Activated T-helper 2 cell treated with anti-CD3 and anti-CD28 coated beads, Interferon-gamma antibody, Interleukin-2, Interleukin-4, amounts not matched to agents 10 μg/mL and 5 μg/mL and 100 μg/mL, durations not matched to agents 14 hours and 24 hours and 36 hours (primary cell): ENCODE data around the gene RAPGEF1. TPM values are rescaled to one million over a fixed set of nuclear protein-coding genes. Genes with fewer than 3 reads are reported as not detected.

Experiments used
- DNase-seq: peaks from one replicate; pipeline ENCODE4 v3.0.0; 2021; ENCODE audit warnings: low spot score
- H3K27ac Mint-ChIP-seq: one replicate; pipeline ENCODE4 v1.8.0; 2021; ENCODE audit warnings: mixed read lengths
- H3K27me3 Mint-ChIP-seq: one replicate; pipeline ENCODE4 v1.8.0; 2021; ENCODE audit warnings: low read depth, mixed read lengths
- H3K36me3 Mint-ChIP-seq: one replicate; pipeline ENCODE4 v1.8.0; 2021; ENCODE audit warnings: low read depth, mixed read lengths
- H3K4me1 Mint-ChIP-seq: one replicate; pipeline ENCODE4 v1.8.0; 2021; ENCODE audit warnings: low read depth, mixed read lengths
- H3K4me3 Mint-ChIP-seq: one replicate; pipeline ENCODE4 v1.8.0; 2021; ENCODE audit warnings: low read depth, mild to moderate bottlenecking, moderate library complexity, mixed read lengths
- H3K9me3 Mint-ChIP-seq: one replicate; pipeline ENCODE4 v1.8.0; 2021; ENCODE audit warnings: mixed read lengths
- intact Hi-C: fragments of 100-400 bp; cut with micrococcal nuclease; formaldehyde crosslinking; loops from one replicate; pipeline ENCODE4 v1.15.1; 2023
- total RNA-seq: library from RNA; stranded (reverse); gene quantifications from 2 replicates; pipeline ENCODE4 v1.2.3, GENCODE V29; 2022

Gene RAPGEF1
- total RNA-seq, 1 donor from 2014 or later: 133 TPM

- Mint-ChIP-seq H3K4me1 (peaks cover 45% of the 10 kb centered on the region), H3K4me3 (no peak overlapping the region), H3K9me3 (no peaks in the 10 kb centered on the region), H3K27ac (no peak overlapping the region), H3K36me3 (peaks cover 79% of the 10 kb centered on the region), H3K27me3 (no peaks in the 10 kb centered on the region)
- intact Hi-C loops: no loop called here
- no peak for DNase-seq
Measured at GRCh38 chr9:131633491-131634031, 106.3 kb downstream of the RAPGEF1 start.

- H3K27me3 Mint-ChIP-seq: no peaks in the 10 kb centered on the region
- no peak for DNase-seq
- H3K9me3 Mint-ChIP-seq: no peaks in the 10 kb centered on the region
- H3K4me3 Mint-ChIP-seq: no peak overlapping the region
- H3K4me1 Mint-ChIP-seq: peaks cover 46% of the 10 kb centered on the region
- intact Hi-C loops: no loop called here
- peaks cover 73% of the 10 kb centered on the region for H3K36me3 Mint-ChIP-seq
- peak overlapping the region; percentile 4 for H3K27ac Mint-ChIP-seq
Measured at GRCh38 chr9:131631306-131631705, 108.6 kb downstream of the RAPGEF1 start.

- peaks cover 74% of the 10 kb centered on the region for H3K36me3 Mint-ChIP-seq
- H3K4me3 Mint-ChIP-seq: no peak overlapping the region
- no peaks in the 10 kb centered on the region for H3K9me3 Mint-ChIP-seq
- peaks cover 41% of the 10 kb centered on the region for H3K4me1 Mint-ChIP-seq
- H3K27me3 Mint-ChIP-seq: no peaks in the 10 kb centered on the region
- H3K27ac Mint-ChIP-seq: peak overlapping the region; percentile 56
- DNase-seq: no peak
- intact Hi-C loops: no loop called here
Measured at GRCh38 chr9:131630205-131630831, 109.6 kb downstream of the RAPGEF1 start.

- Mint-ChIP-seq H3K9me3 (no peaks in the 10 kb centered on the region), H3K27me3 (no peaks in the 10 kb centered on the region), H3K36me3 (peaks cover 75% of the 10 kb centered on the region), H3K4me1 (peaks cover 38% of the 10 kb centered on the region), H3K4me3 (no peak overlapping the region), H3K27ac (peak overlapping the region; percentile 56)
- no peak for DNase-seq
- intact Hi-C loops: no loop called here
Measured at GRCh38 chr9:131629825-131630204, 110.1 kb downstream of the RAPGEF1 start.

- H3K4me1 Mint-ChIP-seq: peaks cover 38% of the 10 kb centered on the region
- H3K27me3 Mint-ChIP-seq: no peaks in the 10 kb centered on the region
- peak overlapping the region; percentile 69 for H3K27ac Mint-ChIP-seq
- intact Hi-C loops: no loop called here
- peaks cover 76% of the 10 kb centered on the region for H3K36me3 Mint-ChIP-seq
- H3K9me3 Mint-ChIP-seq: no peaks in the 10 kb centered on the region
- DNase-seq: no peak
- no peak overlapping the region for H3K4me3 Mint-ChIP-seq
Measured at GRCh38 chr9:131629226-131629500, 110.7 kb downstream of the RAPGEF1 start.

- peak overlapping the region; percentile 69 for H3K27ac Mint-ChIP-seq
- peaks cover 76% of the 10 kb centered on the region for H3K36me3 Mint-ChIP-seq
- intact Hi-C loops: no loop called here
- H3K27me3 Mint-ChIP-seq: no peaks in the 10 kb centered on the region
- no peaks in the 10 kb centered on the region for H3K9me3 Mint-ChIP-seq
- H3K4me1 Mint-ChIP-seq: peaks cover 38% of the 10 kb centered on the region
- DNase-seq: no peak
- no peak overlapping the region for H3K4me3 Mint-ChIP-seq
Measured at GRCh38 chr9:131628459-131629225, 111.2 kb downstream of the RAPGEF1 start.

GRCh38 chr9:131627648-131628458 lies 112.0 kb downstream of the RAPGEF1 start:
- no peaks in the 10 kb centered on the region for H3K9me3 Mint-ChIP-seq
- H3K27ac Mint-ChIP-seq: peak overlapping the region; percentile 92
- DNase-seq: peak; percentile 35
- H3K4me1 Mint-ChIP-seq: peaks cover 35% of the 10 kb centered on the region
- peaks cover 76% of the 10 kb centered on the region for H3K36me3 Mint-ChIP-seq
- H3K27me3 Mint-ChIP-seq: no peaks in the 10 kb centered on the region
- H3K4me3 Mint-ChIP-seq: peak overlapping the region; percentile 37
- intact Hi-C loops: no loop called here

- peak overlapping the region; percentile 92 for H3K27ac Mint-ChIP-seq
- no peaks in the 10 kb centered on the region for H3K9me3 Mint-ChIP-seq
- no peak for DNase-seq
- H3K4me3 Mint-ChIP-seq: peak overlapping the region; percentile 37
- intact Hi-C loops: no loop called here
- H3K27me3 Mint-ChIP-seq: no peaks in the 10 kb centered on the region
- H3K36me3 Mint-ChIP-seq: peaks cover 74% of the 10 kb centered on the region
- H3K4me1 Mint-ChIP-seq: peaks cover 34% of the 10 kb centered on the region
Measured at GRCh38 chr9:131627326-131627647, 112.6 kb downstream of the RAPGEF1 start.

- intact Hi-C loops: no loop called here
- H3K36me3 Mint-ChIP-seq: peaks cover 76% of the 10 kb centered on the region
- H3K9me3 Mint-ChIP-seq: no peaks in the 10 kb centered on the region
- H3K27ac Mint-ChIP-seq: peak overlapping the region; percentile 67
- H3K4me1 Mint-ChIP-seq: peaks cover 32% of the 10 kb centered on the region
- no peak for DNase-seq
- no peaks in the 10 kb centered on the region for H3K27me3 Mint-ChIP-seq
- H3K4me3 Mint-ChIP-seq: no peak overlapping the region
Measured at GRCh38 chr9:131625790-131626670, 113.8 kb downstream of the RAPGEF1 start.

GRCh38 chr9:131625508-131625787 lies 114.4 kb downstream of the RAPGEF1 start:
- no peak overlapping the region for H3K4me3 Mint-ChIP-seq
- DNase-seq: no peak
- H3K27ac Mint-ChIP-seq: peak overlapping the region; percentile 67
- intact Hi-C loops: no loop called here
- H3K9me3 Mint-ChIP-seq: no peaks in the 10 kb centered on the region
- peaks cover 73% of the 10 kb centered on the region for H3K36me3 Mint-ChIP-seq
- peaks cover 26% of the 10 kb centered on the region for H3K4me1 Mint-ChIP-seq
- H3K27me3 Mint-ChIP-seq: no peaks in the 10 kb centered on the region

- Mint-ChIP-seq H3K4me3 (no peak overlapping the region), H3K27me3 (no peaks in the 10 kb centered on the region), H3K27ac (peak overlapping the region; percentile 38), H3K9me3 (no peaks in the 10 kb centered on the region), H3K36me3 (peaks cover 75% of the 10 kb centered on the region), H3K4me1 (peaks cover 22% of the 10 kb centered on the region)
- DNase-seq: no peak
- intact Hi-C loops: no loop called here
Measured at GRCh38 chr9:131624636-131625507, 115.0 kb downstream of the RAPGEF1 start.
